Activated naive CD4-positive, alpha-beta T cell treated with anti-CD3 and anti-CD28 coated beads for 36 hours (primary cell): ENCODE data around the gene NTM. TPM values are rescaled to one million over a fixed set of nuclear protein-coding genes. Genes with fewer than 3 reads are reported as not detected.

ENCODE experiments used
- CTCF ChIA-PET: fragments of 350-600 bp; sonication (Branson Sonifier 250); formaldehyde crosslinking; loops from one replicate; lab custom pipeline; 2021; ENCODE audit warnings: antibody characterized with exemption; lab: Charles Lee
- DNase-seq: peaks from one replicate; pipeline ENCODE4 v3.0.0-alpha.2; 2020
- H3K27ac Mint-ChIP-seq: one replicate; pipeline ENCODE4 v1.8.0; 2021; ENCODE audit warnings: mild to moderate bottlenecking, mixed read lengths
- H3K27me3 Mint-ChIP-seq: one replicate; pipeline ENCODE4 v1.8.0; 2021; ENCODE audit warnings: low read depth, mixed read lengths
- H3K36me3 Mint-ChIP-seq: one replicate; pipeline ENCODE4 v1.8.0; 2021; ENCODE audit warnings: low read depth, mixed read lengths
- H3K4me1 Mint-ChIP-seq: one replicate; pipeline ENCODE4 v1.8.0; 2021; ENCODE audit warnings: low read depth, mixed read lengths
- H3K4me3 Mint-ChIP-seq: one replicate; pipeline ENCODE4 v1.8.0; 2021; ENCODE audit warnings: mild to moderate bottlenecking, moderate library complexity, mixed read lengths
- H3K9me3 Mint-ChIP-seq: one replicate; pipeline ENCODE4 v1.8.0; 2021; ENCODE audit warnings: mixed read lengths
- intact Hi-C: fragments of 100-400 bp; cut with micrococcal nuclease; formaldehyde crosslinking; loops from one replicate; pipeline ENCODE4 v1.15.1; 2023
- total RNA-seq, 2 experiments: library from RNA; stranded (reverse); gene quantifications; one replicate each; pipeline ENCODE4 v1.2.3, GENCODE V29; 2021

NTM gene
- total RNA-seq, 2 experiments from 2014 or later, result not detected

GRCh38 chr11:131895865-131896264 lies 525.5 kb downstream of the NTM start:
- CTCF ChIA-PET, result no interaction called here
- no peak overlapping the region for H3K4me3 Mint-ChIP-seq
- no peaks in the 10 kb centered on the region for H3K36me3 Mint-ChIP-seq

GRCh38 chr11:131896978-131897615 lies 526.7 kb downstream of the NTM start:
- Mint-ChIP-seq H3K4me1 (no peaks in the 10 kb centered on the region), H3K36me3 (no peaks in the 10 kb centered on the region), H3K9me3 (no peaks in the 10 kb centered on the region), H3K27me3 (peaks cover 1% of the 10 kb centered on the region), H3K4me3 (no peak overlapping the region), H3K27ac (no peak overlapping the region)
- DNase-seq, result no peak
- intact Hi-C loops, result no loop called here
- CTCF ChIA-PET, result no interaction called here

More at GRCh38 chr11:131895865-131896264, 525.5 kb downstream of the NTM start:
- no peak for DNase-seq
- H3K9me3 Mint-ChIP-seq, result no peaks in the 10 kb centered on the region
- no peak overlapping the region for H3K27ac Mint-ChIP-seq
- H3K4me1 Mint-ChIP-seq, result no peaks in the 10 kb centered on the region
- H3K27me3 Mint-ChIP-seq, result peaks cover 1% of the 10 kb centered on the region
- intact Hi-C loops, result no loop called here

GRCh38 chr11:131897956-131898355 lies 527.5 kb downstream of the NTM start:
- H3K4me1 Mint-ChIP-seq, result no peaks in the 10 kb centered on the region
- H3K36me3 Mint-ChIP-seq, result no peaks in the 10 kb centered on the region
- H3K27ac Mint-ChIP-seq, result no peak overlapping the region
- no peak overlapping the region for H3K4me3 Mint-ChIP-seq
- intact Hi-C loops, result no loop called here
- no peaks in the 10 kb centered on the region for H3K9me3 Mint-ChIP-seq
- CTCF ChIA-PET, result no interaction called here
- peaks cover 4% of the 10 kb centered on the region for H3K27me3 Mint-ChIP-seq
- no peak for DNase-seq

DNA sequence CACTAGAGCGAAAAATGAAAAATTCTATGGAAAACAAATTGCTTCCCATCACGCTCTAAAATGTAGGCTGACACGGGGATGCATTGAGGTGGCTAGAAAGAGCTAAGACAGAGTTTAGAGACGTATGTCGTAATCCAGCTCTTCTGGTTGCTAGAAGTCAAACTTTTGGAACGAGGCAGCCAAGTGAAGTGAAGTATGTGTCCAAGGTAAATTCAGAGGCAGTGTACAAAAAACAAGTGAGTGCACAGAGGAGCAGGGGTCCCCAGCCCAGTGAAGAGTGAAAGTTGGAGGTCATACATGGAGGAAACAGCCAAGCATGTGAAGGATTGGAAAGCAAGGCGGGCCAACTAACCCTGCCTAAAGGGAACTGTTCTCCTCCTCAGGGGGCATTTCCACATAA lies 528.5 kb downstream of the NTM start:
- Mint-ChIP-seq H3K4me1 (no peaks in the 10 kb centered on the region), H3K9me3 (no peaks in the 10 kb centered on the region)

DNA sequence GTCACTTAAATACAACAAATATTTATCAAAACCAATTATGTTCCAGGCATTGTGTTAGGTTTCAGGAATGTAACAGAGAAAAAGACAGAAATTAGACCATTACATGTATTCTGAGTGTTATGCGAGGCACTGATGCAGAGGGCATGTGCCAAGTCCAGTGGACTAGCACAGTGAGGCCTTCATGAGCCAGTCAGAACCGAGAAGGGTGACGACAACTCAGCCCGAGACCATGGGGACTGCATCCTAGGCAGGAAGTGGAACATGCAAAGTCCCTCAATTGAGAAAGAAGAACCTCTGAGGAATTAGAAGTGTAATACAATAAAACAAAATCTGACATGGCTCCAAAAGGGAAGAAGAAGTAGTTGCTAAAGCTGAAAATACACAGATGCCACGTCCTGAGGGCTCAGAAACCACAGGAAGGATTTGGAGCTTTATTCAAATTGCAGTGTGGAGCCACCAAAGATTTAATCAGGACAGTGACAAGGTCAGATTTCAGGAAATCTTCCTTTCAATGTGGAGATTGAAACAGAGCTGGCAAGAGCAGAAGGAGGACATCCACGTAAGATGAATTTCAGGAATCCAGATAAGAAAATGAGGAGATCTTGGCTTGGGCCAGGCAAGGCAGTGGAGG lies 529.6 kb downstream of the NTM start:
- H3K27ac Mint-ChIP-seq, result no peak overlapping the region
- no peak for DNase-seq
- H3K36me3 Mint-ChIP-seq, result no peaks in the 10 kb centered on the region
- no peak overlapping the region for H3K4me3 Mint-ChIP-seq
- H3K4me1 Mint-ChIP-seq, result no peaks in the 10 kb centered on the region
- H3K27me3 Mint-ChIP-seq, result peaks cover 5% of the 10 kb centered on the region
- intact Hi-C loops, result no loop called here
- CTCF ChIA-PET, result interaction anchor here (0.6 kb wide), 1 partner anchor 637 kb away, joined by 3 read pairs; no protein-coding TSS in a partner anchor
- H3K9me3 Mint-ChIP-seq, result no peaks in the 10 kb centered on the region

More for the DNA sequence above, 528.5 kb downstream of the NTM start:
- no peak overlapping the region for H3K27ac Mint-ChIP-seq
- intact Hi-C loops, result no loop called here
- H3K4me3 Mint-ChIP-seq, result no peak overlapping the region
- H3K27me3 Mint-ChIP-seq, result peaks cover 5% of the 10 kb centered on the region
- CTCF ChIA-PET, result no interaction called here
- no peaks in the 10 kb centered on the region for H3K36me3 Mint-ChIP-seq
- DNase-seq, result no peak

- intact Hi-C loops, result no loop called here
- Mint-ChIP-seq H3K4me1 (no peaks in the 10 kb centered on the region), H3K27me3 (peaks cover 9% of the 10 kb centered on the region), H3K9me3 (no peaks in the 10 kb centered on the region), H3K4me3 (no peak overlapping the region), H3K36me3 (no peaks in the 10 kb centered on the region), H3K27ac (no peak overlapping the region)
- no peak for DNase-seq
- CTCF ChIA-PET, result no interaction called here
Measured at GRCh38 chr11:131902421-131902820, 532.0 kb downstream of the NTM start.

GRCh38 chr11:131903074-131903473 lies 532.7 kb downstream of the NTM start:
- Mint-ChIP-seq H3K27me3 (peaks cover 13% of the 10 kb centered on the region), H3K27ac (no peak overlapping the region), H3K4me1 (no peaks in the 10 kb centered on the region), H3K36me3 (no peaks in the 10 kb centered on the region), H3K4me3 (no peak overlapping the region), H3K9me3 (no peaks in the 10 kb centered on the region)
- CTCF ChIA-PET, result no interaction called here
- intact Hi-C loops, result no loop called here
- no peak for DNase-seq

- Mint-ChIP-seq H3K4me1 (no peaks in the 10 kb centered on the region), H3K27ac (no peak overlapping the region), H3K4me3 (no peak overlapping the region), H3K27me3 (peaks cover 30% of the 10 kb centered on the region), H3K9me3 (no peaks in the 10 kb centered on the region), H3K36me3 (no peaks in the 10 kb centered on the region)
- intact Hi-C loops, result no loop called here
- CTCF ChIA-PET, result no interaction called here
- DNase-seq, result no peak
Measured at GRCh38 chr11:131904756-131905155, 534.3 kb downstream of the NTM start.

DNA sequence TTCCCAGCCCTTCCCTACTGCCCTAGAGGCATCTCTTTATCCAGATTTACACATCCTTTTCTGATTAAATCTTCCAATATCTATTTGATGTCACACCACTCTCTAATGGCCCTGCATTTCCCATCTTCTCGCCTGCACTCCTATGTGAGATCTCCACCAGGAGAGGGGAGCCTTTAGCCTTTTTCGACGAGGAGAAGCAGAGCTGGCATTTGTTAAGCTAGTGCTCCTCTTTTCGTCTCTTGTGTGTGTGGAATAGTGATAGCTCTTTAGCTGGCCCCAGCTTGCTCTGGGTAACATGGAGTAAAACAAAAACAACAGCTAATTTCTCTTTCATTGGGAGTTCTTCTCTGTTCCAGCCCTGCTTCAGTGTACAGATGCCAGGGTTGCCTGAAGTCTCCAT lies 536.5 kb downstream of the NTM start:
- no peak for DNase-seq
- Mint-ChIP-seq H3K4me1 (no peaks in the 10 kb centered on the region), H3K27me3 (peaks cover 44% of the 10 kb centered on the region), H3K36me3 (no peaks in the 10 kb centered on the region), H3K9me3 (no peaks in the 10 kb centered on the region), H3K27ac (no peak overlapping the region), H3K4me3 (no peak overlapping the region)
- intact Hi-C loops, result no loop called here
- CTCF ChIA-PET, result no interaction called here

DNA sequence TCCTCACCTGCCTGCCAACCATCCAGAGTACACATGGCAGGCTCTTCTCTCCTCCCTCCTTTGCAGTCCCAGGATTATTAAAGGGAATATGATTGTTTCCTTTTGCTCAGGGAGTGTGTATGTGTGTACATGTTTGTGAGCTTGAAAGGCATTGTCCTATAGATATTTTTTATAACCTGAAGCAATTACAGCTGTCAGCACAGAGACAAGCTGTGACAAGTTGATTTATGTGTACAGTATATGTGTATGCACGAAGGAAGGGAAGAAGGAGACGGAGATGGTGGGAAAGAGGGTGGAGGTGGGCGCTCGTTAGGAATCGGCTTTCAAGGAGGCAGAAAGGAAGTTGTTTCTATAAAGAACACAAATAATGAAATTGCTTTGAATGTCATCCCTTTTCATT lies 537.0 kb downstream of the NTM start:
- Mint-ChIP-seq H3K9me3 (no peaks in the 10 kb centered on the region), H3K36me3 (no peaks in the 10 kb centered on the region), H3K4me1 (no peaks in the 10 kb centered on the region), H3K4me3 (no peak overlapping the region), H3K27ac (no peak overlapping the region), H3K27me3 (peaks cover 48% of the 10 kb centered on the region)
- intact Hi-C loops, result no loop called here
- no peak for DNase-seq
- CTCF ChIA-PET, result no interaction called here

GRCh38 chr11:131908316-131908715 lies 537.9 kb downstream of the NTM start:
- DNase-seq, result no peak
- CTCF ChIA-PET, result no interaction called here
- H3K9me3 Mint-ChIP-seq, result no peaks in the 10 kb centered on the region
- no peak overlapping the region for H3K27ac Mint-ChIP-seq
- intact Hi-C loops, result no loop called here
- H3K27me3 Mint-ChIP-seq, result peaks cover 48% of the 10 kb centered on the region
- no peak overlapping the region for H3K4me3 Mint-ChIP-seq
- no peaks in the 10 kb centered on the region for H3K4me1 Mint-ChIP-seq
- no peaks in the 10 kb centered on the region for H3K36me3 Mint-ChIP-seq

- H3K4me3 Mint-ChIP-seq, result no peak overlapping the region
- CTCF ChIA-PET, result no interaction called here
- H3K27ac Mint-ChIP-seq, result no peak overlapping the region
- no peaks in the 10 kb centered on the region for H3K36me3 Mint-ChIP-seq
- intact Hi-C loops, result loop anchor here (10.0 kb wide), 1 partner anchor 215 kb away; no protein-coding TSS in a partner anchor
- no peak for DNase-seq
- no peaks in the 10 kb centered on the region for H3K9me3 Mint-ChIP-seq
- H3K27me3 Mint-ChIP-seq, result peaks cover 52% of the 10 kb centered on the region
- no peaks in the 10 kb centered on the region for H3K4me1 Mint-ChIP-seq
Measured at GRCh38 chr11:131909426-131910177, 539.2 kb downstream of the NTM start.

DNA sequence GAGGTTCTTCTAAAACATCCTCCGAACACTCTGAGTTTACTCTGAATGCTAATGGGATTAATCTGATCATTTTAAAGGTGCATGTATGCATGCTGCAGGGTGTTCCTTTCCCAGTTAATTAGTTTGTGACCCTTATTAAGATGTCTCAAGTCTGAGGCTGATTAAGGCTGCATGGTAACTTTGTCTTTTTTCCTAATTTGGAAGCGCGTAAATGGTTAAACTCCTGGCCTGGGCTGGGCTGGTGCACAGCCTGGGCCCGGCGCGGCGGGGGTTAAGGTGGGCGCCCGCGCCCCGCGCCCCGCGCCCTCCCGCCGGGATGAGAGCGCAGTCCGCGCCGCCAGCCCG lies 539.7 kb downstream of the NTM start:
- Mint-ChIP-seq H3K9me3 (no peaks in the 10 kb centered on the region), H3K4me1 (no peaks in the 10 kb centered on the region), H3K27me3 (peaks cover 52% of the 10 kb centered on the region), H3K27ac (no peak overlapping the region), H3K4me3 (no peak overlapping the region), H3K36me3 (no peaks in the 10 kb centered on the region)
- CTCF ChIA-PET, result no interaction called here
- DNase-seq, result no peak
- intact Hi-C loops, result loop anchor here (10.0 kb wide), 1 partner anchor 215 kb away; no protein-coding TSS in a partner anchor
